NCI-H748 (cell line): Measurements from ENCODE around the gene ITPK1.
"Not testable (repeated sequence)": the region's sequence is repeated elsewhere in the genome, so short reads cannot be mapped to it uniquely, and the experiment has no call there.

ENCODE experiments used
- DNase-seq: peaks from one replicate; lab custom pipeline; 2025; ENCODE audit not compliant: unreplicated experiment; lab: John Stamatoyannopoulos, UW

ITPK1 gene

GRCh38 chr14:93105856-93106255 is 9.9 kb downstream of the ITPK1 start:
- not testable (repeated sequence) for DNase-seq

- no peak for DNase-seq
These were observed 10.4 kb downstream of the ITPK1 start for GRCh38 chr14:93105362-93105761.

- no peak for DNase-seq
These were observed 10.8 kb downstream of the ITPK1 start for GRCh38 chr14:93104961-93105360.

- no peak for DNase-seq
These were observed 12.2 kb downstream of the ITPK1 start for GRCh38 chr14:93103392-93104080.

GRCh38 chr14:93102141-93102540 is 13.6 kb downstream of the ITPK1 start:
- DNase-seq: no peak

- no peak for DNase-seq
These were observed 14.5 kb downstream of the ITPK1 start for GRCh38 chr14:93101181-93101580.

GRCh38 chr14:93100570-93100969 is 15.2 kb downstream of the ITPK1 start:
- no peak for DNase-seq

- no peak for DNase-seq
These were observed 15.6 kb downstream of the ITPK1 start for GRCh38 chr14:93100100-93100499.

GRCh38 chr14:93099643-93100042 is 16.1 kb downstream of the ITPK1 start:
- no peak for DNase-seq

GRCh38 chr14:93099196-93099595 is 16.5 kb downstream of the ITPK1 start:
- DNase-seq: no peak

GRCh38 chr14:93096691-93097322 is 18.9 kb downstream of the ITPK1 start:
- no peak for DNase-seq

- DNase-seq: no peak
These were observed 19.8 kb downstream of the ITPK1 start for GRCh38 chr14:93095742-93096510.

GRCh38 chr14:93094121-93094918 is 21.4 kb downstream of the ITPK1 start:
- no peak for DNase-seq

- no peak for DNase-seq
These were observed 22.8 kb downstream of the ITPK1 start for GRCh38 chr14:93092606-93093556.

GRCh38 chr14:93091666-93092065 is 24.1 kb downstream of the ITPK1 start:
- no peak for DNase-seq

GRCh38 chr14:93090826-93091555 is 24.7 kb downstream of the ITPK1 start:
- DNase-seq: no peak

GRCh38 chr14:93089521-93090269 is 26.0 kb downstream of the ITPK1 start:
- DNase-seq: no peak

- DNase-seq: no peak
These were observed 29.2 kb downstream of the ITPK1 start for GRCh38 chr14:93086441-93087055.
